ENCODE results near the gene TAF1B.

TAF1B gene

GRCh38 chr2:9808334-9809063 lies 34.8 kb upstream of the TAF1B start:
- H3K4me1 ChIP-seq (ENCODE audit: control insufficient read depth, insufficient read depth, low read length) = peaks cover 2% of the 10 kb centered on the region
- H3K4me3 ChIP-seq (ENCODE audit: insufficient read depth, low read depth, low read length) = no peak overlapping the region
- no peaks in the 10 kb centered on the region for H3K27me3 ChIP-seq (ENCODE audit: control insufficient read depth, insufficient read depth, low read length, poor library complexity, severe bottlenecking)
- no peak overlapping the region for H3K27ac ChIP-seq (ENCODE audit: insufficient read depth, low read depth, low read length, poor library complexity, severe bottlenecking)
- no peaks in the 10 kb centered on the region for H3K9me3 ChIP-seq (ENCODE audit: control insufficient read depth, low read length)
- H3K36me3 ChIP-seq (ENCODE audit: control insufficient read depth, insufficient read depth, low read length) = no peaks in the 10 kb centered on the region
- 90 to 91% methylated on average over 19 of the region's 19 CpGs for WGBS, 2 experiments

GRCh38 chr2:9809064-9809356 lies 34.3 kb upstream of the TAF1B start:
- Histone ChIP-seq H3K27me3 (ENCODE audit: control insufficient read depth, insufficient read depth, low read length, poor library complexity, severe bottlenecking) (no peaks in the 10 kb centered on the region), H3K4me1 (ENCODE audit: control insufficient read depth, insufficient read depth, low read length) (peaks cover under 1% of the 10 kb centered on the region), H3K4me3 (ENCODE audit: insufficient read depth, low read depth, low read length) (no peak overlapping the region), H3K27ac (ENCODE audit: insufficient read depth, low read depth, low read length, poor library complexity, severe bottlenecking) (no peak overlapping the region), H3K36me3 (ENCODE audit: control insufficient read depth, insufficient read depth, low read length) (no peaks in the 10 kb centered on the region), H3K9me3 (ENCODE audit: control insufficient read depth, low read length) (no peaks in the 10 kb centered on the region)
- 92 to 93% methylated on average over 4 of the region's 4 CpGs for WGBS, 2 experiments

GRCh38 chr2:9809448-9810088 lies 33.7 kb upstream of the TAF1B start:
- H3K27ac ChIP-seq (ENCODE audit: insufficient read depth, low read depth, low read length, poor library complexity, severe bottlenecking) = no peak overlapping the region
- H3K36me3 ChIP-seq (ENCODE audit: control insufficient read depth, insufficient read depth, low read length) = no peaks in the 10 kb centered on the region
- no peaks in the 10 kb centered on the region for H3K27me3 ChIP-seq (ENCODE audit: control insufficient read depth, insufficient read depth, low read length, poor library complexity, severe bottlenecking)
- no peaks in the 10 kb centered on the region for H3K9me3 ChIP-seq (ENCODE audit: control insufficient read depth, low read length)
- 93 to 95% methylated on average over 15 of the region's 15 CpGs for WGBS, 2 experiments
- no peak overlapping the region for H3K4me3 ChIP-seq (ENCODE audit: insufficient read depth, low read depth, low read length)
- peaks cover 3% of the 10 kb centered on the region for H3K4me1 ChIP-seq (ENCODE audit: control insufficient read depth, insufficient read depth, low read length)

GRCh38 chr2:9811216-9811615 lies 32.1 kb upstream of the TAF1B start:
- 90 to 92% methylated on average over 5 of the region's 5 CpGs for WGBS, 2 experiments
- Histone ChIP-seq H3K27me3 (ENCODE audit: control insufficient read depth, insufficient read depth, low read length, poor library complexity, severe bottlenecking) (no peaks in the 10 kb centered on the region), H3K9me3 (ENCODE audit: control insufficient read depth, low read length) (no peaks in the 10 kb centered on the region), H3K4me1 (ENCODE audit: control insufficient read depth, insufficient read depth, low read length) (peaks cover 3% of the 10 kb centered on the region), H3K4me3 (ENCODE audit: insufficient read depth, low read depth, low read length) (no peak overlapping the region), H3K36me3 (ENCODE audit: control insufficient read depth, insufficient read depth, low read length) (no peaks in the 10 kb centered on the region), H3K27ac (ENCODE audit: insufficient read depth, low read depth, low read length, poor library complexity, severe bottlenecking) (no peak overlapping the region)

- Histone ChIP-seq H3K4me1 (ENCODE audit: control insufficient read depth, insufficient read depth, low read length) (peaks cover 3% of the 10 kb centered on the region), H3K9me3 (ENCODE audit: control insufficient read depth, low read length) (no peaks in the 10 kb centered on the region), H3K36me3 (ENCODE audit: control insufficient read depth, insufficient read depth, low read length) (no peaks in the 10 kb centered on the region), H3K27ac (ENCODE audit: insufficient read depth, low read depth, low read length, poor library complexity, severe bottlenecking) (no peak overlapping the region), H3K4me3 (ENCODE audit: insufficient read depth, low read depth, low read length) (no peak overlapping the region), H3K27me3 (ENCODE audit: control insufficient read depth, insufficient read depth, low read length, poor library complexity, severe bottlenecking) (no peaks in the 10 kb centered on the region)
- 89 to 90% methylated on average over 27 of the region's 27 CpGs for WGBS, 2 experiments
These were observed 31.4 kb upstream of the TAF1B start for GRCh38 chr2:9811679-9812511.

- WGBS, 2 experiments = 90 to 92% methylated on average over 10 of the region's 10 CpGs
- no peaks in the 10 kb centered on the region for H3K9me3 ChIP-seq (ENCODE audit: control insufficient read depth, low read length)
- no peaks in the 10 kb centered on the region for H3K27me3 ChIP-seq (ENCODE audit: control insufficient read depth, insufficient read depth, low read length, poor library complexity, severe bottlenecking)
- no peaks in the 10 kb centered on the region for H3K36me3 ChIP-seq (ENCODE audit: control insufficient read depth, insufficient read depth, low read length)
- peaks cover 3% of the 10 kb centered on the region for H3K4me1 ChIP-seq (ENCODE audit: control insufficient read depth, insufficient read depth, low read length)
- H3K4me3 ChIP-seq (ENCODE audit: insufficient read depth, low read depth, low read length) = no peak overlapping the region
- no peak overlapping the region for H3K27ac ChIP-seq (ENCODE audit: insufficient read depth, low read depth, low read length, poor library complexity, severe bottlenecking)
These were observed 30.3 kb upstream of the TAF1B start for GRCh38 chr2:9812945-9813311.

GRCh38 chr2:9813312-9814128 lies 29.8 kb upstream of the TAF1B start:
- Histone ChIP-seq H3K27ac (ENCODE audit: insufficient read depth, low read depth, low read length, poor library complexity, severe bottlenecking) (no peak overlapping the region), H3K36me3 (ENCODE audit: control insufficient read depth, insufficient read depth, low read length) (no peaks in the 10 kb centered on the region), H3K4me3 (ENCODE audit: insufficient read depth, low read depth, low read length) (no peak overlapping the region), H3K4me1 (ENCODE audit: control insufficient read depth, insufficient read depth, low read length) (peaks cover 3% of the 10 kb centered on the region), H3K9me3 (ENCODE audit: control insufficient read depth, low read length) (no peaks in the 10 kb centered on the region), H3K27me3 (ENCODE audit: control insufficient read depth, insufficient read depth, low read length, poor library complexity, severe bottlenecking) (no peaks in the 10 kb centered on the region)
- WGBS, 2 experiments = 42 to 43% methylated on average over 24 of the region's 24 CpGs

GRCh38 chr2:9814129-9814868 lies 29.0 kb upstream of the TAF1B start:
- WGBS, 2 experiments = 76 to 79% methylated on average over 24 of the region's 24 CpGs
- no peak overlapping the region for H3K4me3 ChIP-seq (ENCODE audit: insufficient read depth, low read depth, low read length)
- no peaks in the 10 kb centered on the region for H3K27me3 ChIP-seq (ENCODE audit: control insufficient read depth, insufficient read depth, low read length, poor library complexity, severe bottlenecking)

GRCh38 chr2:9815076-9815475 lies 28.2 kb upstream of the TAF1B start:
- H3K9me3 ChIP-seq (ENCODE audit: control insufficient read depth, low read length) = no peaks in the 10 kb centered on the region
- no peak overlapping the region for H3K27ac ChIP-seq (ENCODE audit: insufficient read depth, low read depth, low read length, poor library complexity, severe bottlenecking)
- no peak overlapping the region for H3K4me3 ChIP-seq (ENCODE audit: insufficient read depth, low read depth, low read length)
- H3K4me1 ChIP-seq (ENCODE audit: control insufficient read depth, insufficient read depth, low read length) = peaks cover 3% of the 10 kb centered on the region
- no peaks in the 10 kb centered on the region for H3K27me3 ChIP-seq (ENCODE audit: control insufficient read depth, insufficient read depth, low read length, poor library complexity, severe bottlenecking)
- 95 to 96% methylated on average over 4 of the region's 4 CpGs for WGBS, 2 experiments
- H3K36me3 ChIP-seq (ENCODE audit: control insufficient read depth, insufficient read depth, low read length) = no peaks in the 10 kb centered on the region

More at GRCh38 chr2:9814129-9814868, 29.0 kb upstream of the TAF1B start:
- Histone ChIP-seq H3K4me1 (ENCODE audit: control insufficient read depth, insufficient read depth, low read length) (peaks cover 3% of the 10 kb centered on the region), H3K36me3 (ENCODE audit: control insufficient read depth, insufficient read depth, low read length) (no peaks in the 10 kb centered on the region), H3K27ac (ENCODE audit: insufficient read depth, low read depth, low read length, poor library complexity, severe bottlenecking) (no peak overlapping the region), H3K9me3 (ENCODE audit: control insufficient read depth, low read length) (no peaks in the 10 kb centered on the region)
